Measurements from ENCODE around the gene ACTN2.

The ACTN2 gene

GRCh38 chr1:236786453-236786852 lies 100.2 kb downstream of the ACTN2 start:
- TF ChIP-seq CTCF (conservative IDR thresholded peaks at IDR 0.05; ENCODE audit: control insufficient read depth, insufficient read depth, low read depth, low read length) = no peak
- no peak for DNase-seq (ENCODE audit: low read depth)
- H3K4me3 ChIP-seq (ENCODE audit: control insufficient read depth, low read depth, low read length) = no peak overlapping the region

- peak overlapping the region; percentile 75 for H3K4me3 ChIP-seq (ENCODE audit: control insufficient read depth, low read depth, low read length)
- no peak for DNase-seq (ENCODE audit: low read depth)
- TF ChIP-seq CTCF (conservative IDR thresholded peaks at IDR 0.05; ENCODE audit: control insufficient read depth, insufficient read depth, low read depth, low read length) = no peak
Observed at GRCh38 chr1:236794585-236795034, 108.3 kb downstream of the ACTN2 start.

- H3K4me3 ChIP-seq (ENCODE audit: control insufficient read depth, low read depth, low read length) = peak within 1 kb of the TSS; percentile 75
- no peak for TF ChIP-seq CTCF (conservative IDR thresholded peaks at IDR 0.05; ENCODE audit: control insufficient read depth, insufficient read depth, low read depth, low read length)
- DNase-seq (ENCODE audit: low read depth) = peak; percentile 97
Observed at GRCh38 chr1:236795035-236795756, 108.9 kb downstream of the ACTN2 start, which contains the start of gene MTR. Gene MTR (plus strand): TSS chr1:236795292. CDS start chr1:236795704, 412 bp downstream.

GRCh38 chr1:236795757-236796667 lies 109.7 kb downstream of the ACTN2 start:
- peak overlapping the region; percentile 75 for H3K4me3 ChIP-seq (ENCODE audit: control insufficient read depth, low read depth, low read length)
- DNase-seq (ENCODE audit: low read depth) = peak; percentile 52
- no peak for TF ChIP-seq CTCF (conservative IDR thresholded peaks at IDR 0.05; ENCODE audit: control insufficient read depth, insufficient read depth, low read depth, low read length)

GRCh38 chr1:236799001-236799400 lies 112.7 kb downstream of the ACTN2 start:
- H3K4me3 ChIP-seq (ENCODE audit: control insufficient read depth, low read depth, low read length) = no peak overlapping the region
- TF ChIP-seq CTCF (conservative IDR thresholded peaks at IDR 0.05; ENCODE audit: control insufficient read depth, insufficient read depth, low read depth, low read length) = no peak
- DNase-seq (ENCODE audit: low read depth) = no peak

- TF ChIP-seq CTCF (conservative IDR thresholded peaks at IDR 0.05; ENCODE audit: control insufficient read depth, insufficient read depth, low read depth, low read length) = no peak
- DNase-seq (ENCODE audit: low read depth) = peak; percentile 28
- H3K4me3 ChIP-seq (ENCODE audit: control insufficient read depth, low read depth, low read length) = no peak overlapping the region
Observed at GRCh38 chr1:236800002-236800620, 113.8 kb downstream of the ACTN2 start.
